SK-N-SH (cell line): ENCODE data around the gene ATP2B1.

Source experiments
- CTCF ChIP-seq: fragments of 200-600 bp; sonication (generic); IDR thresholded peaks from 2 replicates; pipeline ENCODE4 v1.6.1; 2017; ENCODE audit warnings: antibody characterized with exemption, mild to moderate bottlenecking, moderate library complexity
- EP300 ChIP-seq, 2 experiments: IDR thresholded peaks; 2 replicates each; pipeline versions ENCODE4 v1.4.0 to v1.6.1; 2012; ENCODE audit warnings: borderline replicate concordance in 1 of 2, low read depth in 1 of 2, low read length in 1 of 2
- JUND ChIP-seq: IDR thresholded peaks from 2 replicates; pipeline ENCODE4 v1.4.0; 2012
- POLR2AphosphoS5 ChIP-seq: IDR thresholded peaks from 2 replicates; pipeline ENCODE4 v1.6.1; 2012; ENCODE audit warnings: low read depth, low read length
- RAD21 ChIP-seq: IDR thresholded peaks from 2 replicates; pipeline ENCODE4 v1.6.1; 2012; ENCODE audit warnings: mild to moderate bottlenecking, low read length
- RCOR1 ChIP-seq: fragments of 150-350 bp; IDR thresholded peaks from 2 replicates; pipeline ENCODE4 v1.6.1; 2017; ENCODE audit warnings: antibody characterized with exemption, low read length
- REST ChIP-seq: IDR thresholded peaks from 2 replicates; pipeline ENCODE4 v1.6.1; 2012; ENCODE audit warnings: mild to moderate bottlenecking, low read depth, low read length, moderate library complexity

- no peak for TF ChIP-seq JUND
- no peak for TF ChIP-seq CTCF
- no peak for TF ChIP-seq REST
- TF ChIP-seq POLR2AphosphoS5, result no peak
- TF ChIP-seq EP300 (IDR thresholded peaks at IDR 0.05; ENCODE audit: borderline replicate concordance in 1 of 2, low read depth in 1 of 2, low read length in 1 of 2), result no peak
- no peak for TF ChIP-seq RAD21
- no peak for TF ChIP-seq RCOR1
These were observed 52.8 kb downstream of the ATP2B1 start for GRCh38 chr12:89655841-89656240.
